Fibroblast of villous mesenchyme (primary cell): ENCODE results near the gene DCAF17. TPM values are rescaled to one million over a fixed set of nuclear protein-coding genes. Genes with fewer than 3 reads are reported as not detected.
"Not testable (repeated sequence)": the region's sequence is repeated elsewhere in the genome, so short reads cannot be mapped to it uniquely, and the experiment has no call there.

Experiments
- DNase-seq: peaks from one replicate; pipeline ENCODE4 v3.0.0-alpha.2; 2010; ENCODE audit warnings: low read depth
- H3K4me3 ChIP-seq: 2 replicates; pipeline ENCODE4 v1.5.1; 2011; ENCODE audit warnings: low read depth, mild to moderate bottlenecking, low read length
- CTCF ChIP-seq: IDR thresholded peaks from 2 replicates; pipeline ENCODE4 v1.5.1; 2012; ENCODE audit warnings: low read depth, mild to moderate bottlenecking, low read length; ENCODE audit not compliant: insufficient read depth
- total RNA-seq: library from RNA; depleted of rRNA; stranded (reverse); fragments of >200 nt; gene quantifications from 2 replicates; pipeline ENCODE4 v1.2.3, GENCODE V29; 2012

Gene DCAF17
- total RNA-seq, 1 donor = 29.4 TPM

GRCh38 chr2:171487201-171487600, 53.2 kb downstream of the DCAF17 start:
- TF ChIP-seq CTCF = no peak
- no peak overlapping the region for H3K4me3 ChIP-seq
- DNase-seq = no peak

- no peak for DNase-seq
- TF ChIP-seq CTCF = no peak
- no peak overlapping the region for H3K4me3 ChIP-seq
Measured at GRCh38 chr2:171487803-171488259, 53.8 kb downstream of the DCAF17 start.

- DNase-seq = no peak
- TF ChIP-seq CTCF = no peak
- H3K4me3 ChIP-seq = no peak overlapping the region
Measured at GRCh38 chr2:171490577-171490976, 56.6 kb downstream of the DCAF17 start.

- DNase-seq = no peak
- H3K4me3 ChIP-seq = no peak overlapping the region
- TF ChIP-seq CTCF = no peak
Measured at GRCh38 chr2:171491292-171491691, 57.3 kb downstream of the DCAF17 start.

- TF ChIP-seq CTCF = no peak
Measured at GRCh38 chr2:171492664-171493063, 58.6 kb downstream of the DCAF17 start.

GRCh38 chr2:171497664-171498063, 63.6 kb downstream of the DCAF17 start:
- DNase-seq, H3K4me3 ChIP-seq: not testable (repeated sequence)

More at GRCh38 chr2:171492664-171493063, 58.6 kb downstream of the DCAF17 start:
- H3K4me3 ChIP-seq = no peak overlapping the region
- no peak for DNase-seq

GRCh38 chr2:171505374-171505773, 71.3 kb downstream of the DCAF17 start:
- no peak overlapping the region for H3K4me3 ChIP-seq
- DNase-seq = peak; percentile 22
- TF ChIP-seq CTCF = no peak
